ENCODE measurements around the gene PROSER3.

- TF ChIP-seq, protein P1, sequence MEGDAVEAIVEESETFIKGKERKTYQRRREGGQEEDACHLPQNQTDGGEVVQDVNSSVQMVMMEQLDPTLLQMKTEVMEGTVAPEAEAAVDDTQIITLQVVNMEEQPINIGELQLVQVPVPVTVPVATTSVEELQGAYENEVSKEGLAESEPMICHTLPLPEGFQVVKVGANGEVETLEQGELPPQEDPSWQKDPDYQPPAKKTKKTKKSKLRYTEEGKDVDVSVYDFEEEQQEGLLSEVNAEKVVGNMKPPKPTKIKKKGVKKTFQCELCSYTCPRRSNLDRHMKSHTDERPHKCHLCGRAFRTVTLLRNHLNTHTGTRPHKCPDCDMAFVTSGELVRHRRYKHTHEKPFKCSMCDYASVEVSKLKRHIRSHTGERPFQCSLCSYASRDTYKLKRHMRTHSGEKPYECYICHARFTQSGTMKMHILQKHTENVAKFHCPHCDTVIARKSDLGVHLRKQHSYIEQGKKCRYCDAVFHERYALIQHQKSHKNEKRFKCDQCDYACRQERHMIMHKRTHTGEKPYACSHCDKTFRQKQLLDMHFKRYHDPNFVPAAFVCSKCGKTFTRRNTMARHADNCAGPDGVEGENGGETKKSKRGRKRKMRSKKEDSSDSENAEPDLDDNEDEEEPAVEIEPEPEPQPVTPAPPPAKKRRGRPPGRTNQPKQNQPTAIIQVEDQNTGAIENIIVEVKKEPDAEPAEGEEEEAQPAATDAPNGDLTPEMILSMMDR (IDR thresholded peaks at IDR 0.05; ENCODE audit: low read length), result no peak
- TF ChIP-seq EZH2 (IDR thresholded peaks at IDR 0.05; ENCODE audit: borderline replicate concordance, low read length), result no peak
Measured at GRCh38 chr19:35743640-35744429, 14.1 kb upstream of the PROSER3 start.

Measured in OCI-LY1 (cell line).